ENCODE measurements around the gene RSKR.

Gene RSKR

DNA sequence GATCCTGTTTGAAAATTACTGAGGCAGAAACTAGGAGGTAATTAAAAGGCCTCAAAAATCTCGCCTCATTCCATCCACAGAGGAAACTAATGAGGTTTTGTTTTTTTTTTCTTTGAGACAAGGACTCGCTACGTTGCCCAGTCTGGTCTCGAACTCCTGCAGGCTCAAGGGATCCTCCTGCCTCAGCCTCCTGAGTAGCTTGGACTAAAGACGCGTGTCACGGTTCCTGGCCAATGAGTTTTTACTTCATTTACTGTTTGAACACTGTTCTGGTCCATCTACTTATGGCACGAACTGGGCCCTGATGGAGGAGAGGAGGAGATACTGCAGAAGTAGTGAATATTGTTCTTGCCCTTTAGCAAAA lies 31.6 kb upstream of the RSKR start:
- H3K4me3 ChIP-seq (ENCODE audit: low read length), result peak overlapping the region; percentile 88
- peak overlapping the region; percentile 83 for H3K9ac ChIP-seq (ENCODE audit: low read length)
- H3K27ac ChIP-seq (ENCODE audit: low read depth, low read length), result peak overlapping the region; percentile 93
- H3K4me1 ChIP-seq (ENCODE audit: control insufficient read depth, insufficient read depth, low read length), result peaks cover 12% of the 10 kb centered on the region
- no peaks in the 10 kb centered on the region for H3K27me3 ChIP-seq (ENCODE audit: control insufficient read depth, insufficient read depth, low read length)
- peaks cover 27% of the 10 kb centered on the region for H3K36me3 ChIP-seq (ENCODE audit: control insufficient read depth, insufficient read depth, low read length)

DNA sequence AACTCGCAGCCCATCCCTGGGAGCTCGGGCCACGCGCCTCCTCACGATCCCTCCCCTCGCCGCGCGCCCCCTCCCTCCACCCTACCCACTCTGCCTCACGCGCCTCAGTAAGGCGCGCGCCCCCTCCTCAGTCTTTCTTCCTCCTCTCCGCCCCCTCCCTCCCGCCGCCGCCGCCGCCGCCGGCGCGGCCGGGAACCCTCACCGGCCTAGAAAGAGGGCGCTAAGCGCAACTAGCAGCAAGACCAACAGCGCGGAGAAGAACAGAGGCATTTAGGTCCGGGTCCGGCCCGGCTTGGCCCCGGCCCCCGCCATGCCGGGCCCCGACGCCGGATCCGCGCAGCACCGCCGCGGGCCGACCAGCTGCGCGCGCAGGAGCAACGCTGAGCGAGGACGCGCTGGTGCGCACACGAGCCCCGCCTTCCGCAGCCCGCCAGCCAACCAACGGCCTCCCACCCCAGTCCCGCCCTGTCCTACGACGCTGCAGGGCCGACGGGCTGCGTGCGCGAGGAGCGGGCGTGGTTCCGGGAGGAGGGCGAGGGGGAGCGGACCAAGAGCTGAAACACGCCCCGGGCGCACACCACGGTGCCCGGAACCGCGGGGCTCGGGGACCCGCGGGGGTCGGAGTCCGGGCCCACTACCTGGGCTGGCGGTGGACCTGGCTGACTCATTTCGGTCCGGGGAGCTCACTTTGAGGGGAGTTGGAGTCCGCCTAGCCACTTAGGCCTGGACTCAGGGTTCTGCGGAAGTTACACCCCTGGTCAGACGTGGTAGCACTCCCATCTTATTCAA lies 31.0 kb upstream of the RSKR start, which contains the start of gene BLTP2:
TSS of gene BLTP2 (minus strand) at position 372 of the 789 bp plus-strand sequence. CDS start at position 270, 102 bp downstream.
- Histone ChIP-seq H3K36me3 (ENCODE audit: control insufficient read depth, insufficient read depth, low read length) (peaks cover 31% of the 10 kb centered on the region), H3K4me3 (ENCODE audit: low read length) (peak within 1 kb of the TSS; percentile 88), H3K4me1 (ENCODE audit: control insufficient read depth, insufficient read depth, low read length) (peaks cover 12% of the 10 kb centered on the region), H3K27ac (ENCODE audit: low read depth, low read length) (peak within 1 kb of the TSS; percentile 93), H3K9ac (ENCODE audit: low read length) (peak within 1 kb of the TSS; percentile 83), H3K27me3 (ENCODE audit: control insufficient read depth, insufficient read depth, low read length) (no peaks in the 10 kb centered on the region)

DNA sequence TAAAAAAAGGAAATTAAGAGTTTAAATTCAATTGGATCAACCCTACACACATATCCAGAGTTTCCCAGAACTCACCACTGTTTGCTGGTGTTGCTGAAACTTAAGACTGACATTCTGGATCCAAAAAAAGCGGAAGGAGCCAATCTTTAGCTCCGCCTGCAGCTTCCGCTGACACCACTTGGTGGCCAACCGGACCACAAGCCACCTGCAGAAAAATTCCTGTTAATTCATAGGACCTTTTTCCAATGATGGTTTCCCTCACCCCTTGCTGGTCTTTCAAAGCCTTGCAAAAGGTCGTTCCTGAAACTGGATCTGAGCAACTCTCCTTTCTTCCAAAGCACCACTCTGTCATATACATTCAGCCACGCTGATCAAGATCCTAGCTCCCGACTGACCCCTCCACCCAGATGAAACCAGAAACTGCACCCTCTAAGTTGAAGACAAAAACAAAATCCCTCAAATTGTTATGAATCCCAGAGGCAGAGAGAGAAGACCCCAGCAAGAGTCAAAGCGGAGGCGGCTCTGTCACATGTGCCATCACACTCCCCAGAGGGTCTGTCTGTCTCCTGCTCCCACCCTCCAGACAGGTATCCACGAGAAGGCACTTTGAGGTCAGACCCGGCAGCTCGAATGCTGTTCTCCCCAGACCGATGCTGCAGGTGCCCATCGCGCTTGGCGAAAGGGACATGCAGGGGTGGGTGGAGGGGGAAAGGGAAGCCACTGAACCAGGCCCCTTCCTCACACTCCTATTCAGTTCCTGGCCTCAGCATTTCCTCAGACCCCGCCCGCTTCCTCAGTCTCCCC lies 30.2 kb upstream of the RSKR start:
- peaks cover 37% of the 10 kb centered on the region for H3K36me3 ChIP-seq (ENCODE audit: control insufficient read depth, insufficient read depth, low read length)
- peak overlapping the region; percentile 88 for H3K4me3 ChIP-seq (ENCODE audit: low read length)
- H3K4me1 ChIP-seq (ENCODE audit: control insufficient read depth, insufficient read depth, low read length), result peaks cover 12% of the 10 kb centered on the region
- no peaks in the 10 kb centered on the region for H3K27me3 ChIP-seq (ENCODE audit: control insufficient read depth, insufficient read depth, low read length)
- H3K9ac ChIP-seq (ENCODE audit: low read length), result peak overlapping the region; percentile 19
- H3K27ac ChIP-seq (ENCODE audit: low read depth, low read length), result peak overlapping the region; percentile 89

DNA sequence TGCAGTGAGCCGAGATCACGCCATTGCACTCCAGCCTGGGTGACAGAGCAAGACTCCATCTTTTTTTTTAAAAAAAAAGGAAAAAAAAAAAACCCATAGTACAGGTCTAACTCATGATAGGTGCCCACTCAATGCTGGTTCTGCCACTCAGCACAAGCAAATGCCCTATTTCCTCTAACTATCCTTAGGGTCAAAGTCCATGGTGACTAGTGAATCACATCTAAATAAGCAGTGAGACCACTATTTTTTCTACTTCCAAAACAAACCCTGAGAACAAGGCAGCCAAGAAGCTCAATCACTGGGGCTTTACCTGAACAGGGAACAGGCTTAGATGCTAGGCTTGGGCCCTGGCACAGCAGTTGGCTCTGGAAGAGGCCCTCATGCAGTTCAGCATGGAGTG lies 27.6 kb upstream of the RSKR start:
- H3K27ac ChIP-seq (ENCODE audit: low read depth, low read length), result no peak overlapping the region

DNA sequence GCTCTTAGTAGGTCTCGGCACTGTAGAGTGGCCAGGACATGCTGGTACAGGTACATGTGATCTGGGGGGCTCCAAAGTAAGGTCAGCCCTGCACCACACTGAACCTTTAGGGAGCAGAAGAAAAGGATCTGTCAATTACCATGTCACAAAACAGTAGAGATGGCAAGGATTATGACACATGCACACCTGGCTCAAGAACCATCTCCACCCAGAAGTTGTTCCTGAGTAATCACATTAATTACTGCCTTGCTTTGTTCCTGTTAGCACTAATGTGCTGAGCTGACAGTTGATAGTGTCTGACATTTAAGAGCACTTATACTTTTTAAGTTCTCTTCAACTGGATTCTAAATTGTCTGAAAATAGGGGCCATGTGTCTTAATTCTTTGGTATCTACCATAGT lies 21.5 kb upstream of the RSKR start:
- Histone ChIP-seq H3K9ac (ENCODE audit: low read length) (no peak overlapping the region), H3K4me1 (ENCODE audit: control insufficient read depth, insufficient read depth, low read length) (no peaks in the 10 kb centered on the region), H3K4me3 (ENCODE audit: low read length) (no peak overlapping the region), H3K36me3 (ENCODE audit: control insufficient read depth, insufficient read depth, low read length) (peaks cover 77% of the 10 kb centered on the region), H3K27ac (ENCODE audit: low read depth, low read length) (no peak overlapping the region), H3K27me3 (ENCODE audit: control insufficient read depth, insufficient read depth, low read length) (no peaks in the 10 kb centered on the region)

More for the DNA sequence above, 27.6 kb upstream of the RSKR start:
- peaks cover 50% of the 10 kb centered on the region for H3K36me3 ChIP-seq (ENCODE audit: control insufficient read depth, insufficient read depth, low read length)
- H3K4me3 ChIP-seq (ENCODE audit: low read length), result no peak overlapping the region
- H3K27me3 ChIP-seq (ENCODE audit: control insufficient read depth, insufficient read depth, low read length), result no peaks in the 10 kb centered on the region
- H3K4me1 ChIP-seq (ENCODE audit: control insufficient read depth, insufficient read depth, low read length), result peaks cover 12% of the 10 kb centered on the region
- no peak overlapping the region for H3K9ac ChIP-seq (ENCODE audit: low read length)

DNA sequence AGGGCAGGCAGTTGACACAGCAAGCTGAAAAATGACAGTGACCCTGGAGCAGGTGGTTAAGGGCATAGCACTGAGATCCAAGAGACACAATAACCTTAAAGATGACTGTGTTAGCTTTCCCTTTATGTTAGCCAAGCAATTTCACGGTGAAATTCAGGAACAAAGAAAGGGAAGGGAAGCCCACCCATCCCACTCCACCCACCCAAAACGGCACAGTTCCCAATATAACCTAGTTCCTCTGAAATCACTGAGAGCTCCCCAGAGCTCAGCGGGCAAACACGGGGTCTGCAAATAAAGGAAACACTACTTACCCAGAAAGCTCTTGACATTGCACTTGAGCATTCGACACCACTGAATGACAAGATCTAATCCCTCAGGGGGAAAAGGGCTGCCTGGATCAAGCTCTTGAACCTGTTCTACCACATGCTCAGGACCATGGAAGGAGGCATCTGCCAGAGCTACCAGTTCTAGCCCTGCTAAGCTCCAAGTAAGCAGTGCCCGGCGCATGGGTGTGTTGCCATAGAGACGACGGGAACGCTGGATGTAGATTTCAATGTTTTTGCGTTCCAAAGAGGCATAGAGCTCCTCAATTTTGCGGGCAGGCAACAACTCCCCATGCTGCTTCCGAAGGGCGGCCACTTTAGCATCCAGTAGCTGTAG lies 20.4 kb upstream of the RSKR start:
- Histone ChIP-seq H3K36me3 (ENCODE audit: control insufficient read depth, insufficient read depth, low read length) (peaks cover 69% of the 10 kb centered on the region), H3K4me1 (ENCODE audit: control insufficient read depth, insufficient read depth, low read length) (no peaks in the 10 kb centered on the region), H3K27ac (ENCODE audit: low read depth, low read length) (no peak overlapping the region), H3K4me3 (ENCODE audit: low read length) (no peak overlapping the region), H3K27me3 (ENCODE audit: control insufficient read depth, insufficient read depth, low read length) (no peaks in the 10 kb centered on the region), H3K9ac (ENCODE audit: low read length) (no peak overlapping the region)

DNA sequence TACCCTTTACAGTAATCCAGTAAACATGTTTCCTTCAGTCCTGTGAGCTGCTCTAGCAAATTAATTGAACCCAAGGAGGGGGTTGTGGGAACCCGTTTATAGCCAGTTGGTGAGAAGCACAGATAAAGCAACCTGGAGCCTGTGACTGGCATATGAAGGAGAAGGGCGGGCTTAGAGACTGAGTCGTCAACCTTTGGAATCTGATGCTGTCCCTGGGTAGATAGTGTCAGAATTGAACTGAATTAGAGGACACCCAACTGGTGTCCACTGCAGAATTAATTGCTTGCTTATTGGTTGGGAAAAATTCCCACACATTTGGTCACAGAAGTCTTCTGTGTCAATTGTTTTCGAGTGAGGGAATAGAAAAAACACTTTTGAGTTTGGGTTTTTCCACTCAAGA lies 12.8 kb upstream of the RSKR start:
- Histone ChIP-seq H3K27me3 (ENCODE audit: control insufficient read depth, insufficient read depth, low read length) (no peaks in the 10 kb centered on the region), H3K27ac (ENCODE audit: low read depth, low read length) (no peak overlapping the region), H3K4me3 (ENCODE audit: low read length) (no peak overlapping the region), H3K4me1 (ENCODE audit: control insufficient read depth, insufficient read depth, low read length) (no peaks in the 10 kb centered on the region), H3K9ac (ENCODE audit: low read length) (no peak overlapping the region), H3K36me3 (ENCODE audit: control insufficient read depth, insufficient read depth, low read length) (peaks cover 27% of the 10 kb centered on the region)

DNA sequence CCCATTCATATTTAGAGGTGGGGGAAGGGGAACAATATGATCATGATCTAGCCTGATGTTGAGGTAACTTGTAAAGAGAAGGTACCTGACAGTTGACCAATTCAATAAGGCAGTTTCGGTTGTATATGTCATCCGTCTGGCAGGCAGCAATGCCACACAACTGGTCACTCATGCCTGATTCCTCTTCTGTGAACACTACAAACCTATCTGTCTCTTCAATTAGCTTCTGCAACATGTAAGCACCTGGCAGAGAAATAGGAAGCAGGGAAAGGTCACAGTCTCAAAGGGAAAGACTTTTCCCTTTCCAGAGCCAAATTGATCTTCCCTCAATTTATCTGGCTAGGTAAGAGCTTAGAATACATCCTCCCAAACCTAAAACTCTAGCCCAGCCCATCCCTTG lies 10.2 kb upstream of the RSKR start:
- Histone ChIP-seq H3K27ac (ENCODE audit: low read depth, low read length) (no peak overlapping the region), H3K27me3 (ENCODE audit: control insufficient read depth, insufficient read depth, low read length) (no peaks in the 10 kb centered on the region), H3K4me3 (ENCODE audit: low read length) (no peak overlapping the region), H3K36me3 (ENCODE audit: control insufficient read depth, insufficient read depth, low read length) (peaks cover 45% of the 10 kb centered on the region), H3K4me1 (ENCODE audit: control insufficient read depth, insufficient read depth, low read length) (no peaks in the 10 kb centered on the region), H3K9ac (ENCODE audit: low read length) (no peak overlapping the region)

DNA sequence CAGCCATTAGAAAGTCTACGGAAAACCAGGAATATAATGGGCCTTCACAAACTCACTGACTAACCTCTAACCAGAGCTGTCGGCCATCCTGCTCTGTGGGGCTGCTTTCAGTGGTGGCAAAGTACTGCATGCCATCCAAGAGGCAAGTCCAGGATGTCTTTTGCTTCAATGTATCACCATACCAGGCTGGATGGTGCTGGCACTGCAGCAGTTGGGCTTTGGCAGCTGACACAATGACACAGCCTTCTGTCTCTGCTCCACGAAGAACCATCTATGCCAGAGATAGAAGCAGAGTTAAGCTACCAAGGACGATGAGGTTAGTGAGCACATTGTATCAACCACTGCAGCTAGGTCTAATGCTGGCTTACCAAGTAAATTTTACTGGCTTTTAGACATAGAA lies 9.7 kb upstream of the RSKR start:
- H3K27ac ChIP-seq (ENCODE audit: low read depth, low read length), result no peak overlapping the region
- H3K9ac ChIP-seq (ENCODE audit: low read length), result no peak overlapping the region
- no peak overlapping the region for H3K4me3 ChIP-seq (ENCODE audit: low read length)
- no peaks in the 10 kb centered on the region for H3K27me3 ChIP-seq (ENCODE audit: control insufficient read depth, insufficient read depth, low read length)
- no peaks in the 10 kb centered on the region for H3K4me1 ChIP-seq (ENCODE audit: control insufficient read depth, insufficient read depth, low read length)
- H3K36me3 ChIP-seq (ENCODE audit: control insufficient read depth, insufficient read depth, low read length), result peaks cover 50% of the 10 kb centered on the region

DNA sequence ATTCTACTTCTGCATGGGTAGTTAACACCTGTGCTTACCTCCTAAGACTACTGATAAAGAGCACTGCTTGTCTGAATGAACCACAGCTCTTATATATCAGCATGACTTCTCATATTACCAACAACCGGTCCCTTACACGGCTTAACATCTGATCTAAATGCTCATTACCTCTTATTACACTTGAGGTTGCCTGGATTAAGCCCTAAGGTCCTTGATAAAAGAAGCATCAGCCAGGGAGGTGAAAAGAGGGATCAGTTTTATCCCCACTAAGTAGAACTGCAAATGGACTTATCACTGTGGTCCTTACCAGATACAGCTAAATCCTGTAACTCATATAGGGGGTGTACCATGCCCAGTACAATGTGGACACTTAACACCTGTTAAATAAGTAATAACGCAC lies 8.2 kb upstream of the RSKR start:
- no peaks in the 10 kb centered on the region for H3K4me1 ChIP-seq (ENCODE audit: control insufficient read depth, insufficient read depth, low read length)
- H3K36me3 ChIP-seq (ENCODE audit: control insufficient read depth, insufficient read depth, low read length), result peaks cover 45% of the 10 kb centered on the region
- no peak overlapping the region for H3K4me3 ChIP-seq (ENCODE audit: low read length)
- no peak overlapping the region for H3K27ac ChIP-seq (ENCODE audit: low read depth, low read length)
- H3K27me3 ChIP-seq (ENCODE audit: control insufficient read depth, insufficient read depth, low read length), result no peaks in the 10 kb centered on the region
- H3K9ac ChIP-seq (ENCODE audit: low read length), result no peak overlapping the region

DNA sequence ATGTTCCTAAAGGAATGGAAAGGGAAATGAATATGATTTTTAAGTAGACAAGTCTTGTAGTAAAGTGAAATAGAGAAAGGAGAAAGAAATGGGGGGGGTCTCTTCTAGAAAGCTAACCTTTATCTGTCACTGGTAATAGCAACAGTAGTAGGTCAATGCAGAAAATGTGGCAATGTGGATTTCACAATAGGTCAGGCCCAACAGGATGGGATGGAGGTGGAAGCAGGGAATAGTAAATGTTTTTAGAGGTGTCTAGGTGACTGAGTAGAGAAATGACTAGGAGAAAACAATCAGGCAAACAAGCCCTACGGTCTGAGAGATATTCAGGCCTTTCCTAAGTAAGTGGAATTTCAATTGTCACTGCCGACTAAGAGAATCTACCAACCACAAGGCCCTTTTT lies 6.0 kb upstream of the RSKR start:
- H3K36me3 ChIP-seq (ENCODE audit: control insufficient read depth, insufficient read depth, low read length), result peaks cover 63% of the 10 kb centered on the region
- no peaks in the 10 kb centered on the region for H3K4me1 ChIP-seq (ENCODE audit: control insufficient read depth, insufficient read depth, low read length)
- H3K27ac ChIP-seq (ENCODE audit: low read depth, low read length), result no peak overlapping the region
- no peaks in the 10 kb centered on the region for H3K27me3 ChIP-seq (ENCODE audit: control insufficient read depth, insufficient read depth, low read length)
- H3K4me3 ChIP-seq (ENCODE audit: low read length), result no peak overlapping the region
- H3K9ac ChIP-seq (ENCODE audit: low read length), result no peak overlapping the region

DNA sequence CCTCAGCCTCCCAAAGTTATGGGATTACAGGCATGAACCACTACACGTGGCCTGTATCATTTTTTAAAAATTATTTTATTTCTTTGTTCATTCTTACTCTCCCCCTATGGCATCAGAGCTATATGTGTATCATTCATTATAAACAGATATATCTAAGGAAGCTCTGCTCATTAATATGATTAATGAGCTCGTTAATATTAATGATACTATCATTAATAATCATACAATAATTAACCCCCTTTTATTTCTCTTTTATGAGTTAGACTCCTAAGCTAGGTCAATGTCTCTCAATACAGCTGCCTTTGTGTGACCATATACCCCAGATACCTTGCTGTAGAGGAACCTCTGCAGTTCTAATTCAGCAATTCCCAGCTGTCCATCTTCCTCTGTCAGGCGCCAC lies 4.5 kb upstream of the RSKR start:
- Histone ChIP-seq H3K9ac (ENCODE audit: low read length) (no peak overlapping the region), H3K27me3 (ENCODE audit: control insufficient read depth, insufficient read depth, low read length) (no peaks in the 10 kb centered on the region)

More for the DNA sequence above, 4.5 kb upstream of the RSKR start:
- Histone ChIP-seq H3K4me1 (ENCODE audit: control insufficient read depth, insufficient read depth, low read length) (no peaks in the 10 kb centered on the region), H3K36me3 (ENCODE audit: control insufficient read depth, insufficient read depth, low read length) (peaks cover 63% of the 10 kb centered on the region), H3K4me3 (ENCODE audit: low read length) (no peak overlapping the region), H3K27ac (ENCODE audit: low read depth, low read length) (no peak overlapping the region)
